GM13976 (cell line): Measurements from ENCODE around the gene MT1E.
"Not testable (repeated sequence)": the region's sequence is repeated elsewhere in the genome, so short reads cannot be mapped to it uniquely, and the experiment has no call there.

Source experiments
- DNase-seq: peaks from one replicate; pipeline ENCODE4 v3.0.0; 2012; ENCODE audit warnings: low spot score
- in situ Hi-C: fragments of 300-500 bp; cut with MboI; formaldehyde crosslinking; loops from one replicate; pipeline ENCODE4 v1.12.0; 2022; ENCODE audit warnings: low sequenced_read_pairs, mixed read lengths, inconsistent platforms; ENCODE audit not compliant: unreplicated experiment
- TF ChIP-seq, protein P1 (sequence below): IDR thresholded peaks from 2 replicates; pipeline ENCODE4 v1.5.1; 2012; ENCODE audit warnings: borderline replicate concordance, mild to moderate bottlenecking; ENCODE audit not compliant: insufficient read depth; ENCODE audit errors: extremely low read depth, missing control alignments, control extremely low read depth

The MT1E gene

DNA sequence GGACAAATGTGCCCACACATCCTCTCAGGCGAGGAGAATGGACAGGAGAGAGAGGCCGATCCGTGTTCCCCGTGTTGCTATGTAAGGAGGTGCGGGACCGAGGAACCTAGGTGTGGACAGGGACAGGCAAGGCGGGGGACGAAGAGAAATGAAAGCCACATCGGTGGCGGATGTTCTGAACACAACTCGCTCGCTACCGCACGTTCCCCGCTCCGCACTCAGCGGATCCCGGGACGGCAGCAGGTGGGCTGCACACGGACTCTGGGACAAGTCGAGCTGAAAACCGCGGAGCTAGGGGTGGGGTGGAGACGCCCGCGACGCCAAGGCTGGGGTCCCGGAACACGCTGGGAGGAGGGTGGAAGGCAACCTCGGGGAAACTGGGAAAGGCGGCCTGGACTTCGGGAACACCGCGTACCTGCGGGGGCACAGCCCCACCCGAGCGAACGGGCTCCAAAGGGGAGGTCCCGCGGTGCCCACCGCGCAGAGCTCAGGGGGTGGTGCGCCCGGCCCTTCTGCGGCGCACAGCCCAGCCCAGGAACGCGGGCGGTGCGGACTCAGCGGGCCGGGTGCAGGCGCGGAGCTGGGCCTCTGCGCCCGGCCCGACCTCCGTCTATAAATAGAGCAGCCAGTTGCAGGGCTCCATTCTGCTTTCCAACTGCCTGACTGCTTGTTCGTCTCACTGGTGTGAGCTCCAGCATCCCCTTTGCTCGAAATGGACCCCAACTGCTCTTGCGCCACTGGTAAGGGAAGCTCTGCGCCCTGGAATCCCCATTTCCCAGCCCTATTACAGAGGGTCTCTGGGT lies at the start of gene MT1E:
MT1E (plus strand) TSS at position 642 of the 803 bp plus-strand sequence; CDS start at position 713, 71 bp downstream.
- no peak for DNase-seq
- TF ChIP-seq, protein P1, sequence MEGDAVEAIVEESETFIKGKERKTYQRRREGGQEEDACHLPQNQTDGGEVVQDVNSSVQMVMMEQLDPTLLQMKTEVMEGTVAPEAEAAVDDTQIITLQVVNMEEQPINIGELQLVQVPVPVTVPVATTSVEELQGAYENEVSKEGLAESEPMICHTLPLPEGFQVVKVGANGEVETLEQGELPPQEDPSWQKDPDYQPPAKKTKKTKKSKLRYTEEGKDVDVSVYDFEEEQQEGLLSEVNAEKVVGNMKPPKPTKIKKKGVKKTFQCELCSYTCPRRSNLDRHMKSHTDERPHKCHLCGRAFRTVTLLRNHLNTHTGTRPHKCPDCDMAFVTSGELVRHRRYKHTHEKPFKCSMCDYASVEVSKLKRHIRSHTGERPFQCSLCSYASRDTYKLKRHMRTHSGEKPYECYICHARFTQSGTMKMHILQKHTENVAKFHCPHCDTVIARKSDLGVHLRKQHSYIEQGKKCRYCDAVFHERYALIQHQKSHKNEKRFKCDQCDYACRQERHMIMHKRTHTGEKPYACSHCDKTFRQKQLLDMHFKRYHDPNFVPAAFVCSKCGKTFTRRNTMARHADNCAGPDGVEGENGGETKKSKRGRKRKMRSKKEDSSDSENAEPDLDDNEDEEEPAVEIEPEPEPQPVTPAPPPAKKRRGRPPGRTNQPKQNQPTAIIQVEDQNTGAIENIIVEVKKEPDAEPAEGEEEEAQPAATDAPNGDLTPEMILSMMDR, result no peak
- in situ Hi-C loops, result no loop called here

DNA sequence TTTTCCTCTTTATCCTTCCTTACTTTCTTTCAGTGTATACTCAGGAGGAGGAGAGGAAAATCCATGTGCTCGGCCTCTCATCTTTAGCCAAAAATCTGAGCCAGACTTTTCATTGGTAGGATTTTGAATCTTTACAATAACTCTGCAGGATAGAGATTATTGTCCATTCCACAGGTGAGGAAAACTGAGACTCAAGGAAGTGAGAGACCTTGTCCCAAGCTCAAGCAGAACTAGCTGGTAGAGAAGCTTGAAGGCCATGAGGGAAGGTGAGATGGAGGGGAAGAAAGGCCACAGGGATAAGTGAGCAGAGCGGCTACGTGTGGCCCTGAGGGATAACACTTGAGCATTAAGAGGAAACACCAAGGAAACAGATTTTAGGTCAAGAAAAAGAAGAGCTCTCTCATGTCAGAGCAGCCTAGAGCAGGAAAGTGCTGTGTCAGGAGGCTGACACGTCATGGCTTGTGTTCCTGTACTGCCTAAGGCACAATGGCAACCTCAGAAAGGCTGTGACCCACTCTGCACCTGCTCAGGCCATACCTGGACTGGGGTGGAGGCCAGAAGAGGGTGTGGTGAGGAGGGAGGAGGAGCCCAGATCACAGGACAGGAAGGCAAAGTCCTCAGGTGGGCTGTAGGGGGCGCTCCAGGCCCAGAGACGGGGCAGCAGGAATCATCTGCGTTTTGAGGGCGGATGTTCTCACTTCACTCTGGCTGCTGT lies 48.8 kb upstream of the MT1E start:
- peak; percentile 85 for DNase-seq
- in situ Hi-C loops, result loop anchor here (10.0 kb wide), 1 partner anchor 128 kb away; no protein-coding TSS in a partner anchor
- TF ChIP-seq, protein P1, result peak; percentile 73

DNA sequence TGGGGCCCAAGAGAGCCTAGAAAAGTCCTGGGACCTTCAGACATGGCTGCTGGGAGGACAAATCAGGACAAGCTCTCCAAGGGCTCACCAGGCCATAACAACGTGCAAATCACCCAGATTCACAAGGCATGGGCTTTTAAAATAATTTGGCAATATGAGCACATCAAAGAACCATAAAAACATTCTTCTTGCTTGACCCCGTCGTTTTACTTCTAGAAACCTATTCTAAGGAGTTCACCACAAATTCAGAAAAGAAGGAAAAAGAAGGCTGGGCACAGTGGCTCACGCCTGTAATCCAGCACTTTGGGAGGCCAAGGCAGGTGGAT lies 48.3 kb upstream of the MT1E start:
- in situ Hi-C loops, result loop anchor here (10.0 kb wide), 1 partner anchor 128 kb away; no protein-coding TSS in a partner anchor
- TF ChIP-seq, protein P1, result no peak
- no peak for DNase-seq

DNA sequence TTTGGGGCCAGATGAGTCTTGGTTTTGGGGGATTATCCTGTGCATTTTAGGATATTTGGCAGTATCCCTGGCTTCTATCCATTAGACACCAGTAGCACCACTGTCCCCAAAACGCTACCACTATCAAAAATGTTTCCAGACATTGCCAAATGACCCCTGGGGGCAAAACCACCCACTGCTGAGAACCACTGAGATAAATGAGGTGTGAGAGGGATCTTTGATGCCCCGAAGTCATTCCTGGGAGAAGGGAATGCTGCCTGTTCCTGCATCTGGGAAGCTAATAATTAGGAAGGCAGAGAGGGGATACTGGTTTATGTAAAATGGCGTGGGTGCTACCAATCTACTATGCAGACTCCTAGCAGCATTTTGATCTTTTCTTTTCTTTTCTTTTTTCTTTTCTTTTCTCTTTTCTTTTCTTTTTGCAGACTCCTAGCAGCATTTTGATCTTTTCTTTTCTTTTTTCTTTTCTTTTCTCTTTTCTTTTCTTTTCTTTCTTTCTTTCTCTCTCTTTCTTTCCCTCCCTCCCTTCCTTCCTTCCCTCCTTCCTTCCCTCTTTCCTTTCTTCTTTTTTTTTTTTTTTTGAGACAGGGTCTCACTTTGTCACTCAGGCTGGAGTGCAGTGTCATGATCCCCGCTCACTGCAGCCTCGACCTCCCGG lies 45.1 kb upstream of the MT1E start:
- TF ChIP-seq, protein P1, result no peak
- DNase-seq, result no peak
- in situ Hi-C loops, result no loop called here

DNA sequence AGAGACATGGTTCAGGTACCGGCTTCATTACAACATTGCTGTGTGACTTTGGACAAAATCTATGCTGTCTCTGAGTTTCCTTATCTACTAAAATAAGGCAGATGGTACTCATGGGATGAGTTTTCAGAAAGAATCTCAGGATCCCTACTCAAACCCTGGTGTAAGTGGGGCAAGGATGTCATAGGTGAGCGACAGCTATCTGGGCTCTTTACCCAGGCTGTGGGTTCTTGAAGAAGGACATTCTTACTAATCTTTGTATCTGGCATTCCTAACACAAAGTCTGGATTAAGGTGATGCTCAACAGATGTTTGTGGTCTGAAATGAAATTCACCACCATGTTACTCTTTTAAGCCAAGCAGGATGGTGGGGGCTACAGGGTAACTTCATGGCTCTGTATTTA lies 42.7 kb upstream of the MT1E start:
- in situ Hi-C loops, DNase-seq: not testable (repeated sequence)

DNA sequence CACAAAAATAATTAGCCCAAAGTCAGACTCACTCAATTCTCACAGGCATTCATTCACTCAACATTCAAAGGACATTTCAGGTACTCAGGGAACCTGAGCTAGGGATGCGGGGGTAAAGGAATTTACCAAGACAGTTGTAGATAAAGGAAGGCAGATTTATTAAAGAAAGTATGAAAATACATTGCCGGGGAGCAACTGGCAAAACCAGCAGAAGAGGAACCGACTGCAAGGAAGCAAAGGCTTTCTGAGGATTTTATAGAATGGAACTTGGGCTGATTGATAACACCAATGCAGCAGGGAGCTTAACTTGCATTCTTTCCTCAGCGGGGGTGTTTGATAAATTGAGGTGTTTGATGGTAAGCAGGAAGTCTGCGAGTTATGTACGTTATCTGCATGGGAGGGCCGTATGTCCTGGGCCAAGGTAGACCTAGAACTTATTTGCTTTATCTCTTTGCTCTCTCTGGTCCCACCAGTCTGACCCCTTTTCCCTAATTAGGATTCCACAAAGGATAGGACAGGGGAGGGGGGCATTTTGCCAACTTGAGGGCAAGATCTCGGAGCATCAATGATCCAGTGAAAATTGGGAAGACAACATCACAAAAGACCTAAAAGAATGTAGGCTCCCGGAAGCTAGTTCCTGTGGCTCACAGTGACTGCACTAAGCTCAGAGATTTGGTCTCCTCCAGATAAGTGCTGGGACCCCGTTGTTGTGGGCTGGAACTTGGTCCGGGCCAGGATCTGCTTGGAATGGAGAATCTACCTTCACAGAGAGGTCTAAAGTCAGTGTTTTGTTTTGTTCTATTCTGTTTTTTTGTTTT lies 42.0 kb upstream of the MT1E start:
- no peak for DNase-seq
- TF ChIP-seq, protein P1, result no peak
- in situ Hi-C loops, result no loop called here
